ENCODE data around the gene ZDHHC13.
A peak's percentile ranks its signal among the peaks of the same experiment; 100 is the strongest.
"Not testable (repeated sequence)": the region's sequence is repeated elsewhere in the genome, so short reads cannot be mapped to it uniquely, and the experiment has no call there.

Gene ZDHHC13

GRCh38 chr11:19101796-19102520, 15.0 kb upstream of the ZDHHC13 start:
- DNase-seq, result no peak

DNA sequence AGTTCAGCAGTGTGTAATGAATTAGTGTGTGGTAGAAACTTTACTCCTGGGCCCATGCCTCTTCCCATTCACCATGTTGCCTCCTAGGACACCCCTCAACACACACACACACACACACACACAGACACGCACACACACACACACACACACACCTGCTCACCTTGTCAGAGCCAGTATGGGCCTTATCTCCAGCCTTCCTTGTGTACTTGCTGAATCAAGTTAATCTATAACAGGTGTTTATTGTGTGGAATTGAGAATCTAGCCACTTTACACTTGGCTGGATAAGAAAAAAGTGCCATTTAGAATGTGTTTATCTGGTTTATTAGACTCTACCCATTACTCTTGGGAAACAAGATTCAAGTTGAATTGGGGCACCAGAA, 14.5 kb upstream of the ZDHHC13 start:
- no peak for DNase-seq

GRCh38 chr11:19105011-19105410, 12.0 kb upstream of the ZDHHC13 start:
- DNase-seq, result no peak

GRCh38 chr11:19107125-19107524, 9.8 kb upstream of the ZDHHC13 start:
- no peak for DNase-seq

DNA sequence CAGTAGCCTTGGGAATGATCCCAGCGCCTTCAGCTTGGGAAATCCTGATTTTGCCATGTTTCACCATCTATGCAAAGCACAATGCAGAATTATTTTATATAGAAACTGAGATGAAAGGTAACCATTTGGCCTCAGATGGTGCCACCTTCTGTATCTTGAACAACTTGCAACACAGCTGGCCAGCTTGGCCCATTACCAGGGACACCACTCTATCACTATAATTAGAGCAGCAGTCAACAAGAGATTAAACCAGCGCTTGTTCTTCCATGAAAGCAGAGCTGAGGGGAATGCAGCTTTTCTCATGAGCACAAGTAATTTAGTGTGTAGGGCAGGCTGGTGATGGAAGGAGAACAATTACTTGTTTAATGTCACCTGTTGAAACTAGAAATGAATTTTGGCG, 6.7 kb upstream of the ZDHHC13 start:
- no peak for DNase-seq

DNA sequence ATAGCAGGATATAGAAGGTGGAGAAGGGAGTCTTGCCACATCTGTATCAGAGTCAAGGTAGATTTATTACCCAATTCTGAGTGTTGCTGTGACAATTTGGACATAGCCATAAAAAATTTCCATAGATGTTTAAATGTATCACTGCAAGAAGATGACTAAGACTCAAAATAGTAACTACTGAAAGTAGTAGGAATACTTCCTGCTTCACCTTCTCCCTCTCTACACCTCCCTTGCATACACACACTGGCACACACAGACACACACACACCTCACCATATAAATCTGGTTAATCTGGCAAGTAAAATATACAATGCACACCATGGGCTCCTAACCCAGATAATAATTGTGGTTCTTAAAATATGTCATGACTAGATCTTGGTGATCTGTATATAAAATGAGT, 5.2 kb upstream of the ZDHHC13 start:
- DNase-seq, result no peak

DNA sequence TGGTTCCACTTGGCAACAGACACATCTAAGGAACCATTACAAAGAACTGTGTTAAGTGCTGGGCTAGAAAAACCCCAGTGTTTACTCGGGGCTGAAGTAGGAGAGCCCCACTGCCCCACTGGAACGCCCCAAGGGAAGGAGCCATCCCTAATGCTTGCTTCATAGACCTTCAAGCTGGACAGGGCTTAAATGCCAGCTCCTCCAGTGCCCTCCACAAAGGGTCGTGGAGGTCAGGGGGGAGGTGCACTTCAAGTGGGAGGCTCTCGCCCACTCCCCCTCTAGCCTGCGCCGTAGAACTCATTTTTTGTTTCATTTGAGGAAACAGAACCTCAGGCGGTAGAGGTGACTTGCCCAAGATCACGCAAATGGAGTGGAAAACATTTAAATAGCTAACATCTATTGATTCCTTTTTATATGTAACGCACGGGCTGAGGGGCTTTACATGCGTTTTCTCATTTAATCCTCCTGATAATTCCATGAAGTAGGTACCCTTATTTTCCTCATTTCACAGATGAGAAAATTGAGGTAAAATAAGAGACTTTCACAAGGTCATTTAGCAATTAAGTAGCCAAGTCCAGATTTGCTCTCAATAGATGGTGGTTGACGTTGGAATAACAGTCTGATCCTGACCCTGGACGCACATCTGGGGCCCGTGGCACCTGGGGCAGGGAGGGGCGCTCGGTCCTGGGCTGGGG, 545 bp upstream of the ZDHHC13 start:
- DNase-seq, result peak; percentile 4

- DNase-seq, result no peak
These were observed 761 bp downstream of the ZDHHC13 start for GRCh38 chr11:19117760-19118097.

DNA sequence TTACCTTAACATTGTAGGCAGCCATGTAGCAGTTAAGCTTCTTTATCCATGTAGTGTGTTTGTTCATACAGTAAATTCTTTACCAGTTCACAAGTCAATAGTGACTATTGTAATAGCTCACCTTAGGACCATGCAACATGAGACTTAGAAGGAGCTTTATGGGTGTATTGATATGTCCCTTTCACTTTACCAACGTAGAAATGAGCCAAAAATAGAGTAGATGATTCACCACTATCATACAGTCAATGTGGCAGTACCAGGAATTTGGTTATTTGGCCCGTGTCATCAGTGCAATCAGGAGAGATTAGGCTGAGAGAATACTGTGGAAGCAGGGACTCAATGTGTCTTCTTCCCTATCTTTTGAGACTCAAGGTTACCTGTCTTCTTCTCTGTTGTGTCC, 4.7 kb downstream of the ZDHHC13 start:
- DNase-seq, result no peak

DNA sequence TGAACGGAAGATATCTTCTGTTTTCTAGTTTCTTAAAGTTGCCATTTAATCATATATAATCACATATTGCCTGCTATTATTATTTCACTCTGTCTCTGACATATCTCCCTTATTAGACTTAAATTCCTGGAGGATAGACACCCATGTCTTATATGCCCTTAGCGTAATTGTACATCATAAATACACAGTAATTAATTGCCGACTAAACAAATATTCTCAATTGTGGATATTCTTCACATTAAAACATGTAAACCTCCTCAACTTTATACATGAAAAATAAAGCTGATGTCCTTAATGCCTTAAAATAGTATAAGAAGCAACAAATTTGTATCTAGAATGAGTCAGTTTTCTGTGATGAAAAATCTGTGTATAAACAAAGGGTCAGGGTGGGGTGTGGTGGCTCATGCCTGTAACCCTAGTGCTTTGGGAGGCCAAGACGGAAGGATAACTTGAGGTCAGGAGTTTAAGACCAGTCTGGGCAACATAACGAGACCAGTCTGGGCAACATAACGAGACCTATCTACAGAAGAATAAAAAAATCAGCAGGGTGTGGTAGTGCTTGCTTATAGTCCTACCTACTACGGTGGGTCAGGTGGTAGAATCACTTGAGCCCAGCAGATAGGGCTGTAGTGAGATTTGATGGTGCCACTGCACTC, 6.1 kb downstream of the ZDHHC13 start:
- DNase-seq, result no peak

GRCh38 chr11:19126562-19127325, 9.8 kb downstream of the ZDHHC13 start:
- not testable (repeated sequence) for DNase-seq

GRCh38 chr11:19134004-19134403, 17.0 kb downstream of the ZDHHC13 start:
- DNase-seq, result no peak

DNA sequence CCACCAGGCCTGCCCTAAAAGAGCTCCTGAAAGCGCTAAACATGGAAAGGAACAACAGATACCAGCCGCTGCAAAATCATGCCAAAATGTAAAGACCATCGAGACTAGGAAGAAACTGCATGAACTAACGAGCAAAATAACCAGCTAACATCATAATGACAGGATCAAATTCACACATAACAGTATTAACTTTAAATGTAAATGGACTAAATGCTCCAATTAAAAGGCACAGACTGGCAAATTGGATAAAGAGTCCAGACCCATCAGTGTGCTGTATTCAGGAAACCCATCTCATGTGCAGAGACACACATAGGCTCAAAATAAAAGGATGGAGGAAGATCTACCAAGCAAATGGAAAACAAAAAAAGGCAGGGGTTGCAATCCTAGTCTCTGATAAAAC, 19.9 kb downstream of the ZDHHC13 start:
- DNase-seq, result not testable (repeated sequence)

- DNase-seq, result no peak
These were observed 28.4 kb downstream of the ZDHHC13 start for GRCh38 chr11:19145319-19145718.

DNA sequence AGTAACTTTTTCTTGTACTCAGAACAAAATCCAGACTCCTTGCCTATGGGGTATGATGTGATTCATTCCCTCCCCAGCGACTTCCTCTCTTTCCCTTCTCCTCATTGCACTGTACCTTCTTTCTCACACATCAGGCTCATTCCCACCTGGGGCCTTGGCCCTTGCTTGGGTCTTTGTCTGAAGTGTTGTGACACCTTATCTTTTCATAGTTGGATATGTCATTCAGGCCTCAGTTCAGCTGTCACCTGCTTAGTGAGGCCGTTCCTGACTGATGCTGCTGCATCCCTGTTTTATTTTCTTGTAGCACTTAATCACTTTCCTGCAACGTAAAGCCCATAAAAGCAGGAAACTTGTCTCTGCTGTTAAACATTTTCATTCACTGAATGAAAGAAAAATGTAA, 39.9 kb downstream of the ZDHHC13 start:
- DNase-seq, result no peak

GRCh38 chr11:19160847-19161246, 43.9 kb downstream of the ZDHHC13 start:
- no peak for DNase-seq

DNA sequence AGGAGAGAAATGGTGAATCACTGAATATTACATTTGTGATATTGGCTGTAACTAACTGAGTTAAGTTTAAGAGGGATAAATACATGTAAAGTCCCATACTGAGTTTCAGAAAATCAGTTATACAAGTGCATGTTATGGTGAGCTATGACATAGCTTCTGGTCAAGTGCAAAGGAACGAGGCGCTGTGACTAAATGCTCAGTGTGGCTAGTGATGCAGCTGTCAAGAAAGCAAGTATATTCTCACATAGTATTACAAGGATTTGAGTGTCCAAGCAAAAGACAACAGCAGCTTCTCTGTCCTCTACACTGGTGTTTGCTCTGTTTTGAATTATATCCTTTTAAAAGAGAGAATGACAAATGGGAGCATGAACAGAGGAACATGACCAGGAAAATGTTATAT, 44.7 kb downstream of the ZDHHC13 start:
- DNase-seq, result no peak

GRCh38 chr11:19162951-19163505, 46.1 kb downstream of the ZDHHC13 start:
- no peak for DNase-seq

DNA sequence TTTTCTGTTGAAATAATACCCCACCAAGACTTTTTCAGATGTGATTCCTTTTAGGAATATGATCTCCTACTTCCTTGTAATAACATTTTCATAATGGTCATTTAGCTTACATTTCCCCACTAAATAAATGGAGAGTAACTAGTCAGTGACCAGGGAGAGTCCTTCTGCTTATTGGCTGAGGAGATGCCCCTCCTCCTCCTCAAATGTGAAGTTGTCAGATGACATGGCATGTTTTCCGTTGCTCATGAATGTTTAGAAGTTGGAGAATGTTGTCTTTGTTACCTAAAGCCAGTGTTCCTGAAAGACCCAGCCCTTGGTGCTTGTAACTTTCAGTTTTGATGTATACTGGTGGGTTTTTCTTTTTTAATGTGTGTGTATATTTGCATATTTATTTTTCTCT, 46.6 kb downstream of the ZDHHC13 start:
- no peak for DNase-seq

DNA sequence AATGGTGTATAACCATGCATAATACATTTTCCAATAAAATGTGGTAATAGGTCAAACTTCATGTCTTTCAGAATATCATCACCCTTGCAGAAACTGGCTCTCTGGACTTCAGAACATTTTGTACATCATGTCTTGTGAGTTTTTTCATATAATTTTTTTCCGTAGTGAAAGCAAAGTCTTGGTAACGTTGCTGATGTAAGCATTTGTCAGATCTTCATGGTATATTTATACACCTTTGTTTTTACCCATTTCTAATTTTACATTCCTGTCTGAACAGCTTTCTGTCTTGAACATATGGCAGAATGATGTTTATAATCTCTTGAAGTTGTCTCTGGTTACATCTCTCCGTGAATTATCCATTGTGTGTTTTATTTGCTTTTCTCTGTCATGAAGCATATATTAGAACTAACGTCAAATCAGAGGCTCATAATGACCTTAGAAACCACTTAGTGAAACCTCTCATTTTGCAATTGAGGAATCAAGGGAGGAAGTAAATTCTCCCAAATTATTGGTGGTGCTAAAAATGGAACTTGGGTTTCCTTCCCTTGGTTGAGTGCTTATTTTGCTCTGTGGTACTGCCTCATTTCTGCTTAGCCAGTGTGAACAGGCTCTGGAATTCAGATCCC, 47.4 kb downstream of the ZDHHC13 start:
- DNase-seq, result no peak

- no peak for DNase-seq
These were observed 47.9 kb downstream of the ZDHHC13 start for GRCh38 chr11:19164881-19165280.

DNA sequence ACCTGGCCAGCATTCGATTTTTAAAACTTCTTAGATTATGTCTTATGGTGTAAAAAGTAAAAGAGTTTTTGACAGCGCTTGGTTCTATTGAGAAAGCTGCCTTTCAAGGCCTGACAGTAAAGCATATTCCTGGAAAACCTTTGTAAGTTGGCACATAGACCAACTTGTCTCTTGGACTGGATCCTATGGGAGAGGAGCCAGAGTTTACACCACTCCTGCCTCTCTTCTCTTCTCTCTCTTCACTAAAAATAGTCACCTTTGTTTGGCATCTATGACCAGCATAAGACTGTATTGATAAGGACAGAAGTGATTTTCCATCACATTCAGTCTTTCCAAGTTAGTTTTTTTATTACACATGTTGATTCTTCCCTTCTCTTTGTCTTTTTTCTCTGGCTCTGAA, 51.1 kb downstream of the ZDHHC13 start:
- DNase-seq, result no peak
